Mesenchymal stem cell (in vitro differentiated cells and primary cell): ENCODE measurements around the gene XIRP1.

Experiments used
- DNase-seq: peaks from one replicate; pipeline ENCODE4 v3.0.0-alpha.2; 2013
- H2AFZ ChIP-seq: one replicate; pipeline ENCODE4 v1.6.1; 2013; ENCODE audit warnings: low read depth, mild to moderate bottlenecking, control low read depth, inconsistent platforms, low read length, moderate library complexity
- H2AK5ac ChIP-seq: 2 replicates; pipeline ENCODE4 v1.6.1; 2013; ENCODE audit warnings: low read length, moderate library complexity, mild to moderate bottlenecking, inconsistent platforms; ENCODE audit not compliant: severe bottlenecking
- H2BK120ac ChIP-seq: one replicate; pipeline ENCODE4 v1.6.1; 2013; ENCODE audit warnings: low read depth, mild to moderate bottlenecking, inconsistent platforms, low read length, moderate library complexity
- H2BK12ac ChIP-seq, 2 experiments: one replicate each; pipeline ENCODE4 v1.6.1; 2013; ENCODE audit warnings: inconsistent platforms in 2 of 2, low read length in 2 of 2, mild to moderate bottlenecking in 2 of 2, moderate library complexity in 2 of 2, control low read depth in 1 of 2
- H2BK15ac ChIP-seq: one replicate; pipeline ENCODE4 v1.6.1; 2013; ENCODE audit warnings: mild to moderate bottlenecking, low read depth, inconsistent platforms; ENCODE audit not compliant: poor library complexity, severe bottlenecking
- H2BK5ac ChIP-seq: 2 replicates; pipeline ENCODE4 v1.6.1; 2013; ENCODE audit warnings: low read depth, mild to moderate bottlenecking, low read length, control low read depth, inconsistent platforms; ENCODE audit not compliant: poor library complexity, severe bottlenecking
- H3K14ac ChIP-seq, 2 experiments: one replicate each; pipeline ENCODE4 v1.6.1; 2013; ENCODE audit warnings: inconsistent platforms in 2 of 2, low read length in 2 of 2, control low read depth in 1 of 2, mild to moderate bottlenecking in 1 of 2, moderate library complexity in 1 of 2
- H3K18ac ChIP-seq, 2 experiments: one replicate each; pipeline ENCODE4 v1.6.1; 2013; ENCODE audit warnings: inconsistent platforms in 2 of 2, low read length in 2 of 2, control low read depth in 1 of 2, low read depth in 1 of 2, mild to moderate bottlenecking in 1 of 2
- H3K23ac ChIP-seq, 2 experiments: one replicate each; pipeline ENCODE4 v1.6.1; 2013; ENCODE audit warnings: inconsistent platforms in 2 of 2, low read length in 2 of 2, mild to moderate bottlenecking in 2 of 2, moderate library complexity in 2 of 2, control low read depth in 1 of 2
- H3K27ac ChIP-seq: 2 replicates; pipeline ENCODE4 v1.5.1; 2013; ENCODE audit warnings: mild to moderate bottlenecking, moderate library complexity, low read length, control low read depth, inconsistent platforms; ENCODE audit not compliant: poor library complexity, severe bottlenecking
- H3K27me3 ChIP-seq, 2 experiments: 2 replicates each; pipeline versions ENCODE4 v1.6.1 to v1.7.0; 2013; ENCODE audit warnings: low read length in 2 of 2, mild to moderate bottlenecking in 2 of 2, moderate library complexity in 2 of 2, control low read depth in 1 of 2, inconsistent platforms in 1 of 2; ENCODE audit not compliant: control insufficient read depth in 1 of 2, insufficient read depth in 1 of 2
- H3K36me3 ChIP-seq, 2 experiments: 2 replicates each; pipeline versions ENCODE4 v1.6.1 to v1.7.0; 2013; ENCODE audit warnings: low read length in 2 of 2, control low read depth in 1 of 2, inconsistent platforms in 1 of 2, low read depth in 1 of 2, mild to moderate bottlenecking in 1 of 2; ENCODE audit not compliant: insufficient read depth in 2 of 2, control insufficient read depth in 1 of 2
- H3K4ac ChIP-seq, 2 experiments: one replicate each; pipeline ENCODE4 v1.6.1; 2013; ENCODE audit warnings: inconsistent platforms in 2 of 2, low read length in 2 of 2, mild to moderate bottlenecking in 2 of 2, moderate library complexity in 2 of 2, control low read depth in 1 of 2, low read depth in 1 of 2
- H3K4me1 ChIP-seq: 2 replicates; pipeline ENCODE4 v1.6.1; 2013; ENCODE audit warnings: low read depth, low read length, control low read depth; ENCODE audit not compliant: control insufficient read depth, insufficient read depth
- H3K4me2 ChIP-seq: 2 replicates; pipeline ENCODE4 v1.6.1; 2013; ENCODE audit warnings: low read length, mild to moderate bottlenecking, inconsistent platforms; ENCODE audit not compliant: poor library complexity, severe bottlenecking
- H3K4me3 ChIP-seq, 2 experiments: 2 replicates each; pipeline versions ENCODE4 v1.5.1 to v1.7.0; 2013; ENCODE audit warnings: low read length in 2 of 2, mild to moderate bottlenecking in 2 of 2, control low read depth in 1 of 2, low read depth in 1 of 2; ENCODE audit not compliant: insufficient read depth in 1 of 2
- H3K79me1 ChIP-seq: replicated peaks from 2 replicates; pipeline ENCODE4 v1.6.1; 2013; ENCODE audit warnings: mild to moderate bottlenecking, control low read depth, low read length, inconsistent platforms; ENCODE audit not compliant: poor library complexity, severe bottlenecking
- H3K9ac ChIP-seq: 2 replicates; pipeline ENCODE4 v1.7.0; 2013; ENCODE audit warnings: mild to moderate bottlenecking, low read length, moderate library complexity
- H3K9me3 ChIP-seq: 2 replicates; pipeline ENCODE4 v1.7.0; 2013; ENCODE audit warnings: mild to moderate bottlenecking, low read length; ENCODE audit not compliant: control insufficient read depth
- H4K8ac ChIP-seq: one replicate; pipeline ENCODE4 v1.6.1; 2013; ENCODE audit warnings: inconsistent platforms, mild to moderate bottlenecking, low read length, moderate library complexity
- H4K91ac ChIP-seq: one replicate; pipeline ENCODE4 v1.6.1; 2013; ENCODE audit warnings: mild to moderate bottlenecking, low read length, inconsistent platforms
- WGBS: methylation state at CpG from one replicate; pipeline ENCODE4 v1.1.7; 2013; ENCODE audit warnings: mixed read lengths; 5-methylcytosine and 5-hydroxymethylcytosine counted together

The XIRP1 gene

DNA sequence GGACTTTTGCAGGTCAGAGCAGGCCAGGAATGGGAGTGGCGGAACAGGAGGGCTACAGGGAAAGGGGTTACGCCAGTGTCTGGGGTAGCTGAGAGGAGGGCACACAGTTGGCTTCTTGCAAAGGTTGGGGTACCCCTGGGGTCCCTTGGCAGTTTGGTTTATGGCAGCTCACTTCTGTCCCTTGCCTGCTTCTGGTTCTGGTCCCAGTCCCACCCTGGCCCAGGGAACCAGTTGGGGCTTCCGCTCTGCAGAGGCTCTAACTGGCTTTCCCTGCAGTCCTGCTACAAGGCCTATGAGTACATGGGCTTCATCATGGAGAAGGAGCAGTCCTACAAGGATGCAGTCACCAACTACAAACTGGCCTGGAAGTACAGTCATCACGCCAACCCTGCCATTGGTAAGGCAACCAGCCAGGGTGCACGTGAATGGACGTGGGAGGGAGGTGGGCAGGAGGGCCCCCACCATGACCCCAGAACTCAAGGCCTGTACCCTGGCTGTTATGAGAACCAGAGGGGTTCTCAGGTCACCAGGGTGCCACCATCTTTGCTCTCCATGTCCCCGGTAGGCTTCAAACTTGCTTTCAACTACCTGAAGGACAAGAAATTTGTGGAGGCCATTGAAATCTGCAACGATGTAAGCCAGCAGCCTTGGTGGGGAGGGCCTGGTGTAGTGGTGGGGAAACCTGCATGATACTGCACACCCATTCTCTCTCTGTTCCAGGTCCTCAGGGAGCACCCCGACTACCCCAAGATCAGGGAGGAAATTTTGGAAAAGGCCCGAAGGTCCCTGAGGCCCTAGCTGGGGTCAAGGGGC is 54.2 kb downstream of the XIRP1 start:
- Histone ChIP-seq H3K23ac (peak overlapping the region in 1 of 2 experiments; percentile 32), H2BK15ac (no peak overlapping the region), H3K27ac (no peak overlapping the region), H2AK5ac (no peak overlapping the region), H3K4me1 (peaks cover 14% of the 10 kb centered on the region), H3K9me3 (no peaks in the 10 kb centered on the region), H4K91ac (no peak overlapping the region), H2BK12ac (no peak overlapping the region), H4K8ac (no peak overlapping the region), H3K4me3 (no peak overlapping the region), H2AFZ (no peak overlapping the region), H2BK120ac (no peak overlapping the region), H3K27me3 (no peaks in the 10 kb centered on the region), H3K18ac (no peak overlapping the region), H3K36me3 (peaks cover 63 to 72% of the 10 kb centered on the region in 2 experiments), H3K14ac (peak overlapping the region in 1 of 2 experiments; percentile 79), H3K9ac (no peak overlapping the region), H3K4ac (no peak overlapping the region), H3K79me1 (peaks cover 35% of the 10 kb centered on the region), H3K4me2 (no peak overlapping the region), H2BK5ac (no peak overlapping the region)
- DNase-seq = peak; percentile 53
- WGBS = 97% methylated on average over 9 of the region's 10 CpGs

- H3K27ac ChIP-seq = no peak overlapping the region
- no peak overlapping the region for H3K4ac ChIP-seq
- H2BK12ac ChIP-seq = no peak overlapping the region
- no peak overlapping the region for H4K8ac ChIP-seq
- no peak overlapping the region for H2BK15ac ChIP-seq
- no peaks in the 10 kb centered on the region for H3K27me3 ChIP-seq
- H3K23ac ChIP-seq = no peak overlapping the region
- peaks cover 56 to 64% of the 10 kb centered on the region in 2 experiments for H3K36me3 ChIP-seq
- no peak overlapping the region for H2BK120ac ChIP-seq
- no peak for DNase-seq
- H4K91ac ChIP-seq = no peak overlapping the region
- no peak overlapping the region for H3K18ac ChIP-seq
- no peak overlapping the region for H3K9ac ChIP-seq
- H3K9me3 ChIP-seq = no peaks in the 10 kb centered on the region
- H3K4me2 ChIP-seq = no peak overlapping the region
- no peak overlapping the region for H3K4me3 ChIP-seq
- WGBS = 98% methylated on average over 18 of the region's 18 CpGs
- H2BK5ac ChIP-seq = no peak overlapping the region
- no peak overlapping the region for H2AK5ac ChIP-seq
- peaks cover 14% of the 10 kb centered on the region for H3K4me1 ChIP-seq
- peaks cover 30% of the 10 kb centered on the region for H3K79me1 ChIP-seq
- H3K14ac ChIP-seq = peak overlapping the region in 1 of 2 experiments; percentile 80
- H2AFZ ChIP-seq = no peak overlapping the region
These were observed 54.9 kb downstream of the XIRP1 start for GRCh38 chr3:39137435-39137936.

DNA sequence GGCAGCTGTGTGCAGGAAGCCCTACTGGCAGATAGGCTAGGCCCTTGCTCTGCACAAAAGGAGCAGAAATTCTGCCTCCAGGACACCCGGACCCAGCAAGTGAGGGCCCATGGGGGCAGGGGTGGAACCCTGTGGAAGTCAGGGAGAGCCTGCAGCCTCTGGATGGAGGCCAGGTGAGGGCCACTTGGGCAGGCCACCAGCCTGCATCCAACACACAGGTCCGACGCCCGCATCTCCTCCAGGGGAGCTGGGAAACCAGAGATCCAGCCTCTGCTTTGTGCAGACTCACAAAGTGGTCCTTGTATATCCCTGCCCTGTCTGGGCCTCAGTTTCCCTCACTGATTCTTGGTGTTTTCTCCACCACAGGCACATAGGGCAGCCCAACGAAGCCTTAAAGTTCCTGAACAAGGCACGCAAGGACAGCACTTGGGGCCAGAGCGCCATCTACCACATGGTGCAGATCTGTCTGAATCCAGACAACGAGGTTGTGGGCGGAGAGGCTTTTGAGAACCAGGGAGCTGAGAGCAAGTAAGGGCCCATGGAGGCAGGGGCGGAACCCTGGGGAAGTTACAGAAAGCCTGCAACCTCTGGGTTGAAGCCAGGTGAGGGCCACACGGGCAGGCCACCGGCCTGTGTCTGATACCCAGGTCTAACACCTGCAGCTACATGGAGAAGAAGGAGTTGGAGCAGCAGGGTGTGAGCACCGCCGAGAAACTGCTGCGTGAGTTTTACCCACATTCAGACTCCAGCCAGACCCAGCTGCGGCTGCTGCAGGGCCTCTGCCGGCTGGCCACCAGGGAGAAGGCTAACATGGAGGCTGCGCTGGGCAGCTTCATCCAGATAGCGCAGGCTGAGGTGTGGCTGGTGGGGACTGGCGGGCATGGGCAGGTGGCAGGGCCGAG is 55.6 kb downstream of the XIRP1 start:
- H3K4me2 ChIP-seq = no peak overlapping the region
- H3K4ac ChIP-seq = no peak overlapping the region
- H4K91ac ChIP-seq = no peak overlapping the region
- DNase-seq = no peak
- H3K79me1 ChIP-seq = peaks cover 23% of the 10 kb centered on the region
- no peaks in the 10 kb centered on the region for H3K9me3 ChIP-seq
- H2AK5ac ChIP-seq = no peak overlapping the region
- WGBS = 94% methylated on average over 21 of the region's 21 CpGs
- no peak overlapping the region for H3K18ac ChIP-seq
- no peak overlapping the region for H2BK15ac ChIP-seq
- no peak overlapping the region for H3K4me3 ChIP-seq
- H3K23ac ChIP-seq = no peak overlapping the region
- H3K36me3 ChIP-seq = peaks cover 49 to 59% of the 10 kb centered on the region in 2 experiments
- no peak overlapping the region for H2AFZ ChIP-seq
- H3K4me1 ChIP-seq = peaks cover 10% of the 10 kb centered on the region
- H2BK5ac ChIP-seq = no peak overlapping the region
- no peak overlapping the region for H3K9ac ChIP-seq
- H3K14ac ChIP-seq = peak overlapping the region in 1 of 2 experiments; percentile 80
- H4K8ac ChIP-seq = no peak overlapping the region
- H2BK12ac ChIP-seq = no peak overlapping the region
- H3K27ac ChIP-seq = no peak overlapping the region
- no peaks in the 10 kb centered on the region for H3K27me3 ChIP-seq
- H2BK120ac ChIP-seq = no peak overlapping the region
